ENCODE measurements around the gene ZNF609. TPM values are rescaled to one million over a fixed set of nuclear protein-coding genes. Genes with fewer than 3 reads are reported as not detected.

ZNF609 gene
- total and polyA plus RNA-seq, 2 of the 13 experiments (the other 11 are each of a cell fraction or from before 2014, with no cell fraction given) = 8.9 to 9.9 TPM

DNA sequence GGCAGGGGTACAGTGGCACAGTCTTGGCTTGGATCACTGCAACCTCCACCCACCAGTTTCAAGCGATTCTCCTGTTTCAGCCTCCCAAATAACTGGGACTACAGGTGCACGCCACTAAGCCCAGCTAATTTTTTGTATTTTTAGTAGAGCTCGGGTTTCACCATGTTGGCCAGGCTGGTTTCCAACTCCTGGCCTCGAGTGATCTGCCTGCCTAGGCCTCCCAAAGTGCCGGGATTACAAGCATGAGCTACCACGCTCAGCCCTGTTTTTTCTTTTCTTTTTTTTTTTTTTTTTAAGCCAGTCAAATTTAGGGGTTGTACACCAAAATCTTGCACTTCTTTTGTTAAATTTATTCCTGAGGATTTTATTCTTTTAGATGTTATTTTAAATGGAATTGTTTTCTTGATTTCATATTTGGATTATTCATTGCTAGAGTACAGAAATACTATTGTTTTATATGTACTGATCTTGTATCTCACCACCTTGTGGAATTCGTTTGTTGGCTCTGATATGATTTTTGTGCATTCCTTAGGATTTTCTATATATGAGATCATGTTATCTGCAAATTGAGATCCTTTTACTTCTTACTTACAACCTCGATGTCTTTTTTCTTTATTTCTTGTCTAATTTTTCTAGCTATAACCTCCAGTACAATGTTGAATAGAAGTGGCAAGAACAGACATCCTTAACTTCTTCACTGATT lies 65.6 kb downstream of the ZNF609 start (continued):
- TF ChIP-seq, protein P1, sequence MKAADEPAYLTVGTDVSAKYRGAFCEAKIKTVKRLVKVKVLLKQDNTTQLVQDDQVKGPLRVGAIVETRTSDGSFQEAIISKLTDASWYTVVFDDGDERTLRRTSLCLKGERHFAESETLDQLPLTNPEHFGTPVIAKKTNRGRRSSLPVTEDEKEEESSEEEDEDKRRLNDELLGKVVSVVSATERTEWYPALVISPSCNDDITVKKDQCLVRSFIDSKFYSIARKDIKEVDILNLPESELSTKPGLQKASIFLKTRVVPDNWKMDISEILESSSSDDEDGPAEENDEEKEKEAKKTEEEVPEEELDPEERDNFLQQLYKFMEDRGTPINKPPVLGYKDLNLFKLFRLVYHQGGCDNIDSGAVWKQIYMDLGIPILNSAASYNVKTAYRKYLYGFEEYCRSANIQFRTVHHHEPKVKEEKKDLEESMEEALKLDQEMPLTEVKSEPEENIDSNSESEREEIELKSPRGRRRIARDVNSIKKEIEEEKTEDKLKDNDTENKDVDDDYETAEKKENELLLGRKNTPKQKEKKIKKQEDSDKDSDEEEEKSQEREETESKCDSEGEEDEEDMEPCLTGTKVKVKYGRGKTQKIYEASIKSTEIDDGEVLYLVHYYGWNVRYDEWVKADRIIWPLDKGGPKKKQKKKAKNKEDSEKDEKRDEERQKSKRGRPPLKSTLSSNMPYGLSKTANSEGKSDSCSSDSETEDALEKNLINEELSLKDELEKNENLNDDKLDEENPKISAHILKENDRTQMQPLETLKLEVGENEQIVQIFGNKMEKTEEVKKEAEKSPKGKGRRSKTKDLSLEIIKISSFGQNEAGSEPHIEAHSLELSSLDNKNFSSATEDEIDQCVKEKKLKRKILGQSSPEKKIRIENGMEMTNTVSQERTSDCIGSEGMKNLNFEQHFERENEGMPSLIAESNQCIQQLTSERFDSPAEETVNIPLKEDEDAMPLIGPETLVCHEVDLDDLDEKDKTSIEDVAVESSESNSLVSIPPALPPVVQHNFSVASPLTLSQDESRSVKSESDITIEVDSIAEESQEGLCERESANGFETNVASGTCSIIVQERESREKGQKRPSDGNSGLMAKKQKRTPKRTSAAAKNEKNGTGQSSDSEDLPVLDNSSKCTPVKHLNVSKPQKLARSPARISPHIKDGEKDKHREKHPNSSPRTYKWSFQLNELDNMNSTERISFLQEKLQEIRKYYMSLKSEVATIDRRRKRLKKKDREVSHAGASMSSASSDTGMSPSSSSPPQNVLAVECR (CRISPR knock-in tag; IDR thresholded peaks at IDR 0.05; ENCODE audit: borderline replicate concordance) = no peak
- TF ChIP-seq, protein P2, sequence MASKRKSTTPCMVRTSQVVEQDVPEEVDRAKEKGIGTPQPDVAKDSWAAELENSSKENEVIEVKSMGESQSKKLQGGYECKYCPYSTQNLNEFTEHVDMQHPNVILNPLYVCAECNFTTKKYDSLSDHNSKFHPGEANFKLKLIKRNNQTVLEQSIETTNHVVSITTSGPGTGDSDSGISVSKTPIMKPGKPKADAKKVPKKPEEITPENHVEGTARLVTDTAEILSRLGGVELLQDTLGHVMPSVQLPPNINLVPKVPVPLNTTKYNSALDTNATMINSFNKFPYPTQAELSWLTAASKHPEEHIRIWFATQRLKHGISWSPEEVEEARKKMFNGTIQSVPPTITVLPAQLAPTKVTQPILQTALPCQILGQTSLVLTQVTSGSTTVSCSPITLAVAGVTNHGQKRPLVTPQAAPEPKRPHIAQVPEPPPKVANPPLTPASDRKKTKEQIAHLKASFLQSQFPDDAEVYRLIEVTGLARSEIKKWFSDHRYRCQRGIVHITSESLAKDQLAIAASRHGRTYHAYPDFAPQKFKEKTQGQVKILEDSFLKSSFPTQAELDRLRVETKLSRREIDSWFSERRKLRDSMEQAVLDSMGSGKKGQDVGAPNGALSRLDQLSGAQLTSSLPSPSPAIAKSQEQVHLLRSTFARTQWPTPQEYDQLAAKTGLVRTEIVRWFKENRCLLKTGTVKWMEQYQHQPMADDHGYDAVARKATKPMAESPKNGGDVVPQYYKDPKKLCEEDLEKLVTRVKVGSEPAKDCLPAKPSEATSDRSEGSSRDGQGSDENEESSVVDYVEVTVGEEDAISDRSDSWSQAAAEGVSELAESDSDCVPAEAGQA (IDR thresholded peaks at IDR 0.05; ENCODE audit: low read depth) = no peak
- TF ChIP-seq, protein P2 (CRISPR knock-in tag; IDR thresholded peaks at IDR 0.05; ENCODE audit: borderline replicate concordance) = no peak
- TF ChIP-seq ZNF44 (CRISPR knock-in tag; IDR thresholded peaks at IDR 0.05) (no peak), HOXD1 (CRISPR knock-in tag; IDR thresholded peaks at IDR 0.05) (no peak), MAZ (IDR thresholded peaks at IDR 0.05; ENCODE audit: borderline replicate concordance, low read depth, low read length) (no peak), MAZ (CRISPR knock-in tag; IDR thresholded peaks at IDR 0.05; ENCODE audit: low read depth) (no peak), ZNF616 (CRISPR knock-in tag; IDR thresholded peaks at IDR 0.05; ENCODE audit: low read depth) (no peak), ZNF556 (CRISPR knock-in tag; IDR thresholded peaks at IDR 0.05; ENCODE audit: borderline replicate concordance) (no peak)
- TF ChIP-seq, protein P3, sequence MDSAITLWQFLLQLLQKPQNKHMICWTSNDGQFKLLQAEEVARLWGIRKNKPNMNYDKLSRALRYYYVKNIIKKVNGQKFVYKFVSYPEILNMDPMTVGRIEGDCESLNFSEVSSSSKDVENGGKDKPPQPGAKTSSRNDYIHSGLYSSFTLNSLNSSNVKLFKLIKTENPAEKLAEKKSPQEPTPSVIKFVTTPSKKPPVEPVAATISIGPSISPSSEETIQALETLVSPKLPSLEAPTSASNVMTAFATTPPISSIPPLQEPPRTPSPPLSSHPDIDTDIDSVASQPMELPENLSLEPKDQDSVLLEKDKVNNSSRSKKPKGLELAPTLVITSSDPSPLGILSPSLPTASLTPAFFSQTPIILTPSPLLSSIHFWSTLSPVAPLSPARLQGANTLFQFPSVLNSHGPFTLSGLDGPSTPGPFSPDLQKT (CRISPR knock-in tag; IDR thresholded peaks at IDR 0.05; ENCODE audit: borderline replicate concordance) = no peak
